ENCODE data around the gene USP34.
A peak's percentile ranks its signal among the peaks of the same experiment; 100 is the strongest.
"Not testable (repeated sequence)": the region's sequence is repeated elsewhere in the genome, so short reads cannot be mapped to it uniquely, and the experiment has no call there.

USP34 gene

GRCh38 chr2:61196671-61197070, 274.2 kb downstream of the USP34 start:
- H3K4me3 ChIP-seq (ENCODE audit: low read depth, low read length) = no peak overlapping the region

DNA sequence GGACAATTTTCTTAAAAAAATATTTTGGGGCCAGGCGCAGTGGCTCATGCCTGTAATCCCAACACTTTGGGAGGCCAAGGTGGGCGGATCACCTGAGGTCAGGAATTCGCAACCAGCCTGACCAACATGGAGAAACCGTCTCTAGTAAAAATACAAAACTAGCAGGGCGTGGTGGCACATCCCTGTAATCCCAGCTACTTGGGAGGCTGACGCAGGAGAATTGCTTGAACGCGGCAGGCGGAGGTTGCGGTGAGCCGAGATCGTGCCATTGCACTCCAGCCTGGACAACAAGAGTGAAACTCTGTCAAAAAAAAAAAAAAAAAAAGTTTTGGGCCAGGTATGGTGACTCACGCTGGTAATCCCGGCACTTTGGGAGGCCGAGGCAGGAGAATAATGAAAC, 276.2 kb downstream of the USP34 start:
- not testable (repeated sequence) for H3K4me3 ChIP-seq (ENCODE audit: low read depth, low read length)

GRCh38 chr2:61193670-61194561, 277.0 kb downstream of the USP34 start:
- no peak overlapping the region for H3K4me3 ChIP-seq (ENCODE audit: low read depth, low read length)

GRCh38 chr2:61187085-61187484, 283.8 kb downstream of the USP34 start:
- no peak overlapping the region for H3K4me3 ChIP-seq (ENCODE audit: low read depth, low read length)

DNA sequence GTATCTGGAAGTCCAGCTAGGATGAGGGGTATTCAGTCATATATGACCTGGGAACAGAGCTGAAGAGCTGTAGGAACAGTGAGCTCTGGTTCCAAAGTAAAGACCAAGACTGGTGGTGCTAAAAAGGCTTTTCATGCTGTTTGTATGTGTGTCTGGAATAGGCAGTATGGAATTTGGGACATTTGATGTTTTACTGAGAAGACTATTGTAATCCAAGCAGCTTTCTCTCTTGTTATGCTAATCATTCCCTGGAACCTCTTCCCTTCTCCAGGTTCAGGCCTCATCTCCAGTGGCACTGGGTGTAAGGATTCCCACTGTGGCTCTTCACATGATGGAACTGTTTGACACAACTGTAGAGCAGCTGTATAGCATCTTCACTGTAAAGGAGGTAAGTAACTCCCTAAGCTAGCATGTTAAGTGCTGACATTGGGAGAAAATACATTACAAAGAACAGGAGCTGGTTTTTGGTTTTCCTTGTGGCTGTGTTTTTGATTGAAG, 285.6 kb downstream of the USP34 start:
- H3K4me3 ChIP-seq (ENCODE audit: low read depth, low read length) = no peak overlapping the region

DNA sequence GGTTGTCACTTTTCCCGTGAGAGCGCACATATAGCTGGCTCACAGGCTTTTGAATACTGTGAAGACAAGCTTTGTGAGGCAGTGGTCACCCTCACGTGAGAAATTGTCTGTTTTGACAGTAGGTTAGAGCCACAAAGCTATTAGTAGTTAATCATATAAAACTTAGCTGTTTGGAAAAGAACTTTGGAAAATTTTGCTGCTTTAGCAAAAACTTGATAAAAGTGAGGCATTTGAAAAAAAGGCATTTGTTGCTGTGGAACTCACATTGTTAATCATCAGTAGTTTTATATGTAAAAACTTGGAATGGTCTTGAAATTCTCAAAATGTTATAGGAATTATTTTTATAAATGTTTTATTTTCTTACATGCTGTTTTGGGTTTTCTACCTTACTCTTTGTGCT, 286.6 kb downstream of the USP34 start:
- no peak overlapping the region for H3K4me3 ChIP-seq (ENCODE audit: low read depth, low read length)

DNA sequence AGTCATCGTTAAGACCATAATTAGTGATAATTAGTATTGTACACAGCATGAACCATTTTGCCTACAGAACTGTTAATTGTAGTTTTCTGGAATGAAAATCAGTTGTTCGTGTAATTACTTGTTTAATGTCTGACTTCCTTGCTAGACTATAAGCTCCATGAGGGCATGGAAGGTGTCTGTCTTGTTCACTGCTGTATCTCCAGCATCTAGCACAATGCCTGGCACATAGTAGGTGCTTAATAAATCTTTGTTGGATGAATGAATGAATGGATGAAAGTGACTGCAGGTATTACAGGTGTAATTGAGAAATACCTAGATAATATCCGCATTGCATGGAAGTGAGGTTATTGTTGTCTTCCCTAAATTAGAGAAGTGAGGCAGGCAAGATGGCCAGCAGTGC, 287.1 kb downstream of the USP34 start:
- no peak overlapping the region for H3K4me3 ChIP-seq (ENCODE audit: low read depth, low read length)

DNA sequence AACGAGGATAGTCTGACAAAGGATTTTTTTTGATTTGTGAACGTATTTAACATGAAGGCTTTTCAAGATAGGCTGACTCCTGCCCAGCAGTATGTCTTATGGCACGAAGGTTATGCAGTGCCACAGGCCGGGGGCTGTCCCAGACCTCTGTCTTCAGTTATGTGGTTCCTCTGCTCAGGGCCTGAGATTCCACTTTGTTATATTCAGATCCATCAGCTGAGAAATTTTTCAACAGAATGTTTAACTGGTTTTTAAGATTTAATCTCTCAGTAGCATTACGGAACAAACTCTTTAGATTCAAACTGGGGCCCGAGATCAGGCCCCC, 288.9 kb downstream of the USP34 start:
- H3K4me3 ChIP-seq (ENCODE audit: low read depth, low read length) = no peak overlapping the region

DNA sequence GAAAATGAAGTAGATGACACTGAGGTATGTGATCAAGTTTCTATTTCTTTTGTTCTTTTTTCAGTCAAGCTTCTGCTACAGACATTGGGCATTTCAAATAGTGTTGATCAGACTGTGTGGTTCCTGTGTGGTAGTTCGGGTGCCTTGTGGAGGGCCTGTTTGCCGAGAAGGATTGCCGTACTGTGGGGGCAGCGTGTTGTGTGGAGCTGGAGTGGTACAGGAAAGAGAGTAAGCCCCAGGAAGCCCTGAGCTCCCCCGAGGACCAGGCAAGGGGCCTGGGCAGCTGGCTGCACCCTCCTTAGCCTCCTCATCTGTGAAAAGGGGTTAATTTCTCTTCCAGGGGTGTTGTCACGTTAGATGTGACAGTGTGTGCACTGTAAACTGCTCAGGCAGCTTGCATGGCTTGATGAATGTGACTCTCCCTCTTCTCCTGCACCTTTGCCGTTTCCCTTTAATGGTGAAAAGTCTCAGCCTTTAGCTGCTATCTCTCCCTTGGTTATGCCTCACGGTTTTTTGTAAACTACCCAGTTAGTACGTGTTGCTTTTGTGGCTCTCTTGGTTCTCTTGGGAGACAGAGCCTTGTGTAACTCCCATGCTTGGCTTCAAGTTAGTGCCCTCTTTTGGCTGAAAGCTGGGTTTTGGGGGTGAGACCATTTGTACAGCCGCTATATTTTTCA, 289.4 kb downstream of the USP34 start:
- no peak overlapping the region for H3K4me3 ChIP-seq (ENCODE audit: low read depth, low read length)

DNA sequence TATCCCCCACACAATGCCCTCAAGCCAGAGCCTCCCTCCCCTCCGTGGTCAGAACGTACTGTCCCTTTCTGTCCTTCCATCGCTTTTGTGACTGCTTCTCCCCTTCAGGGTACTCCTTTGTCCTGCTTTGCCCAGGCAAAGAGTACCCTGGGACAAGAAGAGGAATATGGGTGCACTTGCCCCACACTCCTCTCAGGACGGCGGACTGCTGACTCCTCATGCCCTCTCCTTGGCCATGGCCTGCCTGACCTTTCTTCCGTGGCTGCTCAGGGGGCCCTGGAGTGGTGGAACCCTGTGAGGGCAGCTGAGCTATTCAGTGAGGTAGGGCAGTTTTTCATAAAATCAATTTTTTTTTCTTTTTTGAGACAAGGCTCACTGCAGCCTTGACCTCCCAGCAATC, 290.2 kb downstream of the USP34 start:
- H3K4me3 ChIP-seq (ENCODE audit: low read depth, low read length) = no peak overlapping the region

DNA sequence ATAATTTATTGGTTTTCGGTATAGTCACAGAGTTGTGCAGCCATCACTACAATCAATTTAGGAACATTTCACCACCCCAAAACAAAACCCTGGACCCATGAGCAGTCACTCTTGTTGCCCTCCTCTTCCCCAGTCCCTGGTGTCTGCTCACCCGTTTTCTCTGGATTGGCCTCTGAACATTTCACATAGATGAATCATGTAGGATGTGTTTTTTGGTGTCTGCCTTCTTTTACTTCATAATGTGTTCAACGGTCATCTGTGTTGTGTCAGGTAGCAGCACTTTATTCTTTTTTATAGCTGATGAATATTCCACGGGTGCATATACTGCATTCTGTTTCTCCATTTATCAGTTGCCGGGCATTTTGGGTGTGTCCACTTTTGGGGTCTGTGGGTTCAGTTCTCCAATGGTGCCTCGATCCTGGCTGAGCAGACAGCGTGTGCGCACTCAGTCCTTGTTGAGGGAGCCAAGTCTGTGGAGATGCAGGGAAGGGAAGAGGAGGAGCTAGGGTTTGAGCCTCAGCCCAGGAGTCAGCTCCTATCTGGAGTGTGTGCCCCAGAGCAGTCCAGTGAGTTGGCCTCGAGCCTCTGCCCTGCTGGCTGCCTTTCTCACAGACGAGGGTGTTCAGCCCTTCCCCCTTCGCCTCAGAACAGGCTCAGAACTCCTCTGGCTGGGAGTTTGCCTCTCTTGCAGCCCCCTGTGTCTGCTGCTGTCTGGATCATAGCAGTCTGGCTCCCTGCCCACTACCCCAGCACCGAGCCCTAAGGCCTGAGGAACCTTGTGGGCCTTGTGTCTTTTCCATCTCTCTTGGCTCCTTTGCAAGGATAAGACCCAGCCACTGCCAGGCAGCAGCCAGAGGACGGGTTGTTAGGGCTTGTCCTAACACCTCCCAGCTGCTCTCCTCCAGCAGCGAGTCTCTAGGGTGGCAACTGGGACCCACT, 290.9 kb downstream of the USP34 start:
- H3K4me3 ChIP-seq (ENCODE audit: low read depth, low read length) = no peak overlapping the region

- no peak overlapping the region for H3K4me3 ChIP-seq (ENCODE audit: low read depth, low read length)
Measured at GRCh38 chr2:61178603-61179545, 292.0 kb downstream of the USP34 start.

DNA sequence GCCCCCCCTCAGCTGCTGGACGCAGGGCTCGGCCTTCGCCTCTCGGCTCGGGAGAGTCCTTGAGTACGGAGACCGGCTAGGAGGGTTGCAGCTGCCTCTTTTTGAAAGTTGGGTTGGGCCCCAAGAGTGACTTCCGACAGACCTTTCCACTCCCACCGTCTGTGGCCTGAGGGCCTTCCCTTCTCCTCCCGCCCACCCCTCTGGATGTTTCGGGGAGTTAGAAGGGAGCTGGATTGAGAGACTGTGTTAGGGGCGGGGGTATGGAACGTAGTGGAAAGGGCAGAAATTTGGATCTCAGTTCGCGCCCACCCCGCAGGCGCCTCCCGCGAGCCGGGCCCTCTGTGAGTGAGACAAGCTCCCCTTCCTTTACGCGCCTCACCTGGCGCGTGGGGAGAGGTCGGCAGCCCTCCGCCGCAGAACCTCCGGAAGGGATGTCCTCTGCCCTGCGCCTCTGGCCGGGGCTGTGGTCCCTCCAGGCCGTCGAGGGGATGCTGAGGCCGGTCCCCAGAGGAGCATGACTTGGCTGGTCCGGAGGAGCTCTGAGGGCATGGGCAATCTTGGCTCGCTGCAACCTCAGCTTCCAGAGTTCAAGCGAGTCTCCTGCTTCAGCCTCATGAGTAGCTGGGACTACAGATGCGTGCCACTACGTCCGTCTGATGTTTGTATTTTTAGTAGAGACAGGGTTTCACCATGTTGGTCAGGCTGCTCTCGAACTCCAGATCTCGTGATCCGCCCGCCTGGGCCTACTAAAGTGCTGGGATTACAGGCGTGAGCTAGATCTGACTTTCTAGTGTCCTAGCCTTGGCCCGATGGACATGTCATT, 292.9 kb downstream of the USP34 start:
- peak overlapping the region; percentile 58 for H3K4me3 ChIP-seq (ENCODE audit: low read depth, low read length)

- peak overlapping the region; percentile 58 for H3K4me3 ChIP-seq (ENCODE audit: low read depth, low read length)
Measured at GRCh38 chr2:61176755-61177726, 293.8 kb downstream of the USP34 start.

- H3K4me3 ChIP-seq (ENCODE audit: low read depth, low read length) = no peak overlapping the region
Measured at GRCh38 chr2:61175036-61175435, 295.9 kb downstream of the USP34 start.

DNA sequence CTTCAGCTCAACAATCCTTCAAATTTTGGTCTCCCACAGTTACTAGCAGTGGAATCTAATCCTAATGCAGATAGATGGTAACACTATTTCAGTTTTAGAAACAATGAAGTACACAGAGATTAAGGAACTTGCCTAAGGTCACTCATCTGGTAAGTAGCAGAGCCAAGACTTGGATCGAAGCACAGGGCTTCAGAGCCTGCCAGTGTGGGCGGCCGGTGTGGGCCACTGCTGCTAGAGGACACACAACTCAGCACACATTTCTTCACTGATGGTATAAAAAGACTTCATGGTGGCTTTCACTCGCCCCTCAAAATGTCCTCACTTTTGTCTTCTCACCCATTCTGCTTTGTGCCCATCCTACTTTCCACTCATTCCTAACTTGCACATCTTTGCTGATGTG, 297.8 kb downstream of the USP34 start:
- no peak overlapping the region for H3K4me3 ChIP-seq (ENCODE audit: low read depth, low read length)

DNA sequence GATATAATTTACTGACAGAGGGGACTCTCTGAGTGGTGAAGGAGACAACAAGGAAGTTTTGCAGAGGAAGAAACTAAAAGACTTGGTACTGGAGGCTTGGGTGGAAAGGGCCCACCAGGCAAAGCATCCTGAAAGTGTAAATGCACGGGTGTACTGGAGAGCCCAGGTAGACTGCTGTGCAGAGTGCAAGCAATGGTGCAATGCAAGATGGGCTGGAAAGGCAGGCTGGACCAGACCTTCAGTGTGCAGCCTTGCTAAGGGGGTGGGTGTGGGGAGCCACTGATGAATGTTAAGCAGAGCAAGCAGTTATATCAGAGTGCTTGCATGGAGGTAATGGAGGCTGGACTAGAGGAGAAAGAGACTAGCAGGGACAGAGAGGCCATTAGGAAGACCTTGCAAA, 298.2 kb downstream of the USP34 start:
- H3K4me3 ChIP-seq (ENCODE audit: low read depth, low read length) = no peak overlapping the region

DNA sequence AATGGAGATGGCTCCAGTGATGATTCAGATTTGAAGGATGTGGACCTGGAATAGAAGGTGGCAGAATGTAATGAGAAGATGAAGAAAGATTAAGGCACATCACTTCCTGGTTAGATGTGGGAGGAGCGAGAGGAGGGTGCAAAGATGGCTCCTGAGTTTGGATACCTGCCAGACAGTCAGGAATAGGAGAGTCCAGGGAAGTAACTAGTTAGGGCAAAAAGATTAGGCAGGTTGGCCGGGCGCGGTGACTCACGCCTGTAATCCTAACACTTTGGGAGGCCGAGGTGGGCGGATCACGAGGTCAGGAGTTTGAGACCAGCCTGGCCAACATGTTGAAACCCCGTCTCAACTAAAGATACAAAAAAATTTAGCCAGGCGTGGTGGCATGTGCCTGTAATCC, 303.3 kb downstream of the USP34 start:
- no peak overlapping the region for H3K4me3 ChIP-seq (ENCODE audit: low read depth, low read length)
